GM23338 (cell line): ENCODE data around the gene ASAP2. TPM values are rescaled to one million over a fixed set of nuclear protein-coding genes. Genes with fewer than 3 reads are reported as not detected.

Source experiments
- ATAC-seq: fragments of 200-7000 bp; cut with Tn5 transposase; 3 replicates; pipeline ENCODE4 v1.9.1; 2020
- DNase-seq: peaks from one replicate; pipeline ENCODE4 v3.0.0-alpha.2; 2015; ENCODE audit warnings: low spot score
- H2AFZ ChIP-seq: fragments of 200-600 bp; sonication (generic); 2 replicates; pipeline ENCODE4 v1.8.0; 2016; ENCODE audit warnings: antibody characterized with exemption, mild to moderate bottlenecking, moderate library complexity
- H3F3A ChIP-seq: fragments of 200-600 bp; sonication (generic); replicated peaks from 2 replicates; pipeline ENCODE4 v1.8.0; 2017; ENCODE audit warnings: antibody characterized with exemption, mixed run types, low read depth
- H3K27ac ChIP-seq: fragments of 200-600 bp; sonication (generic); 2 replicates; pipeline ENCODE4 v1.6.1; 2016; ENCODE audit warnings: low read depth
- H3K27me3 ChIP-seq: fragments of 200-600 bp; sonication (generic); 2 replicates; pipeline ENCODE4 v1.8.0; 2016; ENCODE audit warnings: mild to moderate bottlenecking, mixed run types, moderate library complexity; ENCODE audit not compliant: insufficient read depth
- H3K36me3 ChIP-seq: fragments of 200-600 bp; sonication (generic); 2 replicates; pipeline ENCODE4 v1.8.0; 2016; ENCODE audit warnings: mild to moderate bottlenecking; ENCODE audit not compliant: insufficient read depth
- H3K4me1 ChIP-seq: fragments of 200-600 bp; sonication (generic); 2 replicates; pipeline ENCODE4 v1.8.0; 2016; ENCODE audit warnings: mild to moderate bottlenecking, moderate library complexity; ENCODE audit not compliant: insufficient read depth
- H3K4me2 ChIP-seq: fragments of 200-600 bp; sonication (generic); 2 replicates; pipeline ENCODE4 v1.7.1; 2017; ENCODE audit warnings: mixed run types
- H3K4me3 ChIP-seq: fragments of 200-600 bp; sonication (generic); 2 replicates; pipeline ENCODE4 v1.6.1; 2016; ENCODE audit warnings: mixed run types
- H3K79me2 ChIP-seq: fragments of 200-600 bp; sonication (generic); replicated peaks from 2 replicates; pipeline ENCODE4 v1.8.0; 2017; ENCODE audit warnings: mild to moderate bottlenecking; ENCODE audit not compliant: insufficient read depth
- H3K9me2 ChIP-seq: fragments of 200-600 bp; sonication (generic); 2 replicates; pipeline ENCODE4 v1.8.0; 2017; ENCODE audit not compliant: insufficient read depth
- H4K20me1 ChIP-seq: fragments of 200-600 bp; sonication (generic); replicated peaks from 2 replicates; pipeline ENCODE4 v1.8.0; 2017; ENCODE audit warnings: mild to moderate bottlenecking; ENCODE audit not compliant: insufficient read depth
- H3K27ac Mint-ChIP-seq: 2 replicates; pipeline ENCODE4 v1.8.0; 2020; ENCODE audit warnings: inconsistent platforms, mild to moderate bottlenecking, moderate library complexity, mixed read lengths
- H3K27me3 Mint-ChIP-seq: 3 replicates; pipeline ENCODE4 v1.8.0; 2022; ENCODE audit warnings: low read depth, mild to moderate bottlenecking, moderate library complexity, mixed read lengths, inconsistent platforms; ENCODE audit not compliant: insufficient read depth, poor library complexity
- H3K36me3 Mint-ChIP-seq: 3 replicates; pipeline ENCODE4 v1.8.0; 2021; ENCODE audit warnings: low read depth, mild to moderate bottlenecking, inconsistent platforms, moderate library complexity, mixed read lengths
- H3K4me1 Mint-ChIP-seq: 3 replicates; pipeline ENCODE4 v1.8.0; 2020; ENCODE audit warnings: mild to moderate bottlenecking, inconsistent platforms, mixed read lengths
- H3K4me3 Mint-ChIP-seq: 3 replicates; pipeline ENCODE4 v1.8.0; 2021; ENCODE audit warnings: moderate library complexity, mild to moderate bottlenecking, inconsistent platforms, mixed read lengths
- H3K9me3 Mint-ChIP-seq: 3 replicates; pipeline ENCODE4 v1.8.0; 2020; ENCODE audit warnings: moderate library complexity, mild to moderate bottlenecking, inconsistent platforms, mixed read lengths
- CREB1 ChIP-seq: fragments of 250-450 bp; sonication (Bioruptor Pico); IDR thresholded peaks from 2 replicates; pipeline ENCODE4 v1.5.0; 2020; ENCODE audit warnings: low read depth, mild to moderate bottlenecking, moderate library complexity
- CTCF ChIP-seq, 2 experiments: fragments of 200-600 bp in 1 of 2; sonication (generic) in 1 of 2; conservative IDR thresholded peaks; 2 replicates each; pipeline versions ENCODE4 v1.5.1 to v1.6.1; 2016 to 2017; ENCODE audit warnings: antibody characterized with exemption in 2 of 2, low read depth in 2 of 2, mild to moderate bottlenecking in 2 of 2, moderate library complexity in 1 of 2
- EZH2 ChIP-seq: fragments of 200-600 bp; sonication (generic); IDR thresholded peaks from one replicate; pipeline ENCODE4 v1.8.0; 2017; ENCODE audit warnings: antibody characterized with exemption, mild to moderate bottlenecking, low read depth; ENCODE audit not compliant: unreplicated experiment
- EZH2phosphoT487 ChIP-seq: fragments of 200-600 bp; sonication (generic); IDR thresholded peaks from one replicate; pipeline ENCODE4 v1.8.1; 2018; ENCODE audit warnings: antibody characterized with exemption; ENCODE audit not compliant: unreplicated experiment
- JUNB ChIP-seq: IDR thresholded peaks from one replicate; pipeline ENCODE4 v1.6.1; 2016; ENCODE audit warnings: antibody characterized with exemption; ENCODE audit not compliant: unreplicated experiment
- NANOG ChIP-seq: IDR thresholded peaks from 2 replicates; pipeline ENCODE4 v1.6.1; 2016; ENCODE audit warnings: antibody characterized with exemption, borderline replicate concordance
- POLR2AphosphoS5 ChIP-seq: IDR thresholded peaks from 2 replicates; pipeline ENCODE4 v1.6.1; 2016; ENCODE audit warnings: antibody characterized with exemption, low read depth
- REST ChIP-seq: IDR thresholded peaks from one replicate; pipeline ENCODE4 v1.6.1; 2018; ENCODE audit warnings: antibody characterized with exemption; ENCODE audit not compliant: unreplicated experiment
- STAT1 ChIP-seq: IDR thresholded peaks from one replicate; pipeline ENCODE4 v1.6.1; 2016; ENCODE audit warnings: antibody characterized with exemption; ENCODE audit not compliant: unreplicated experiment
- ZNF114 ChIP-seq: fragments of 250-450 bp; sonication (Bioruptor Pico); IDR thresholded peaks from 2 replicates; pipeline ENCODE4 v1.5.0; 2020; ENCODE audit warnings: mild to moderate bottlenecking, moderate library complexity
- ZNF331 ChIP-seq: fragments of 250-450 bp; sonication (Bioruptor Pico); IDR thresholded peaks from 2 replicates; pipeline ENCODE4 v1.5.0; 2020; ENCODE audit warnings: low read depth, mild to moderate bottlenecking, moderate library complexity
- ZNF462 ChIP-seq: fragments of 250-450 bp; sonication (Bioruptor Pico); IDR thresholded peaks from 2 replicates; pipeline ENCODE4 v1.5.0; 2020; ENCODE audit warnings: mild to moderate bottlenecking, moderate library complexity
- polyA plus RNA-seq: library from polyadenylated mRNA; unstranded; fragments of >200 nt; fragmentation: Nextera tagmentation; extraction: Ambion mirVana; gene quantifications from 2 replicates; pipeline ENCODE4 v1.2.1, GENCODE V29; 2016
- total RNA-seq: library from RNA; depleted of rRNA; stranded (reverse); fragments of >200 nt; shearing (Covaris generic); gene quantifications from 2 replicates; pipeline ENCODE4 v1.2.3, GENCODE V29; 2014
- TF ChIP-seq, protein P1 (sequence below): IDR thresholded peaks from 2 replicates; pipeline ENCODE4 v1.6.1; 2016; ENCODE audit warnings: antibody characterized with exemption

The ASAP2 gene
- total and polyA plus RNA-seq, 2 experiments from 2014 or later = 2.6 to 15.6 TPM

- H3K27ac ChIP-seq = peak overlapping the region; percentile 47; the same call in 1 of the 2 replicates
- Mint-ChIP-seq H3K9me3 (no peaks in the 10 kb centered on the region), H3K36me3 (no peaks in the 10 kb centered on the region), H3K4me3 (no peak overlapping the region), H3K4me1 (peaks cover 31% of the 10 kb centered on the region), H3K27me3 (peaks cover 2% of the 10 kb centered on the region), H3K27ac (no peak overlapping the region)
- ATAC-seq = no peak; the same call in 2 of the 3 replicates
- H3K4me3 ChIP-seq = no peak overlapping the region
- DNase-seq = no peak
- no peaks in the 10 kb centered on the region for H3K27me3 ChIP-seq
- 0 out of 2 replicates have a peak, but pooled peaks cover 4% of the 10 kb centered on the region for H3K4me1 ChIP-seq
- H3K9me2 ChIP-seq = no peaks in the 10 kb centered on the region
- no peaks in the 10 kb centered on the region for H3K79me2 ChIP-seq
- H4K20me1 ChIP-seq = peaks cover 9% of the 10 kb centered on the region; the same call in 1 of the 2 replicates
- H3K4me2 ChIP-seq = no peak overlapping the region
- no peak overlapping the region for H2AFZ ChIP-seq
- TF ChIP-seq REST (no peak), ZNF114 (CRISPR knock-in tag) (no peak), ZNF462 (no peak), ZNF331 (CRISPR knock-in tag) (no peak), EZH2phosphoT487 (no peak), EZH2 (no peak), STAT1 (no peak), POLR2AphosphoS5 (no peak), CTCF (conservative IDR thresholded peaks at IDR 0.05; ENCODE audit: low read depth in 2 of 2) (no peak), NANOG (no peak), JUNB (no peak), CREB1 (CRISPR knock-in tag) (no peak)
- TF ChIP-seq, protein P1, sequence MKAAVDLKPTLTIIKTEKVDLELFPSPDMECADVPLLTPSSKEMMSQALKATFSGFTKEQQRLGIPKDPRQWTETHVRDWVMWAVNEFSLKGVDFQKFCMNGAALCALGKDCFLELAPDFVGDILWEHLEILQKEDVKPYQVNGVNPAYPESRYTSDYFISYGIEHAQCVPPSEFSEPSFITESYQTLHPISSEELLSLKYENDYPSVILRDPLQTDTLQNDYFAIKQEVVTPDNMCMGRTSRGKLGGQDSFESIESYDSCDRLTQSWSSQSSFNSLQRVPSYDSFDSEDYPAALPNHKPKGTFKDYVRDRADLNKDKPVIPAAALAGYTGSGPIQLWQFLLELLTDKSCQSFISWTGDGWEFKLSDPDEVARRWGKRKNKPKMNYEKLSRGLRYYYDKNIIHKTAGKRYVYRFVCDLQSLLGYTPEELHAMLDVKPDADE = no peak
- H3F3A ChIP-seq = no peaks in the 10 kb centered on the region
- no peaks in the 10 kb centered on the region for H3K36me3 ChIP-seq
Observed at GRCh38 chr2:9310377-9310776, 103.8 kb downstream of the ASAP2 start.
